K562 (cell line): ENCODE results near the gene FTH1. TPM values are rescaled to one million over a fixed set of nuclear protein-coding genes. Genes with fewer than 3 reads are reported as not detected.

Experiments
- ADNP ChIP-seq: fragments of 200-800 bp; sonication (Bioruptor generic); IDR thresholded peaks from 2 replicates; pipeline ENCODE4 v1.6.1; 2016; ENCODE audit warnings: missing genetic modification characterization, missing compliant biosample characterization
- CBX1 ChIP-seq: sonication (generic); IDR thresholded peaks from 2 replicates; pipeline ENCODE4 v1.6.1; 2016; ENCODE audit warnings: antibody characterized with exemption, low read depth, mild to moderate bottlenecking
- DIDO1 ChIP-seq: fragments of 450-650 bp; IDR thresholded peaks from 2 replicates; pipeline ENCODE4 v1.6.1; 2016; ENCODE audit warnings: low read depth, missing biosample characterization, missing genetic modification characterization
- E2F3 ChIP-seq: fragments of 250-450 bp; sonication (Bioruptor Pico); IDR thresholded peaks from 2 replicates; pipeline ENCODE4 v1.4.0; 2020; ENCODE audit warnings: mild to moderate bottlenecking
- FIP1L1 ChIP-seq: fragments of 200-400 bp; formaldehyde crosslinking; IDR thresholded peaks from 2 replicates; pipeline ENCODE4 v1.6.1; 2018; ENCODE audit warnings: mild to moderate bottlenecking, low read depth, low read length; ENCODE audit not compliant: poor library complexity, severe bottlenecking
- FOXP4 ChIP-seq: sonication (generic); formaldehyde crosslinking; IDR thresholded peaks from 2 replicates; pipeline ENCODE4 v1.8.0; 2022; ENCODE audit warnings: mild to moderate bottlenecking, missing genetic modification reagents, borderline replicate concordance
- HDAC3 ChIP-seq: fragments of 450-650 bp; IDR thresholded peaks from 2 replicates; pipeline ENCODE4 v1.6.1; 2018; ENCODE audit warnings: borderline replicate concordance, mild to moderate bottlenecking, moderate library complexity; ENCODE audit not compliant: partially characterized antibody
- KLF1 ChIP-seq: fragments of 450-650 bp; IDR thresholded peaks from 2 replicates; pipeline ENCODE4 v1.6.1; 2016; ENCODE audit warnings: missing genetic modification characterization, missing compliant biosample characterization
- SIN3A ChIP-seq, 2 experiments: fragments of 150-350 bp in 1 of 2; IDR thresholded peaks; 2 replicates each; pipeline ENCODE4 v1.6.1; 2011 to 2016; ENCODE audit warnings: borderline replicate concordance in 2 of 2, low read depth in 2 of 2, low read length in 2 of 2, mild to moderate bottlenecking in 2 of 2, moderate library complexity in 2 of 2; ENCODE audit not compliant: control insufficient read depth in 1 of 2
- STAT5B ChIP-seq: fragments of 250-450 bp; sonication (Bioruptor Pico); IDR thresholded peaks from 2 replicates; pipeline ENCODE4 v1.8.0; 2021; ENCODE audit warnings: mild to moderate bottlenecking, inconsistent platforms
- TBL1XR1 ChIP-seq, 2 experiments: IDR thresholded peaks; 2 replicates each; pipeline ENCODE4 v1.6.1; 2012; ENCODE audit warnings: improper control_type of control experiment in 2 of 2, low read length in 2 of 2, mild to moderate bottlenecking in 1 of 2
- TGIF2 ChIP-seq: sonication (generic); formaldehyde crosslinking; IDR thresholded peaks from 2 replicates; pipeline ENCODE4 v1.8.1; 2022; ENCODE audit warnings: mild to moderate bottlenecking, missing genetic modification reagents, moderate library complexity
- YY1 ChIP-seq, 3 experiments: IDR thresholded peaks; 2 replicates each; pipeline ENCODE4 v1.6.1; 2011; ENCODE audit warnings: low read length in 2 of 3, mild to moderate bottlenecking in 2 of 3, moderate library complexity in 2 of 3, borderline replicate concordance in 1 of 3, control low read depth in 1 of 3, low read depth in 1 of 3; ENCODE audit not compliant: insufficient read depth in 3 of 3, insufficient replicate concordance in 2 of 3, control insufficient read depth in 1 of 3, insufficient read length in 1 of 3; ENCODE audit errors: extremely low read depth in 1 of 3
- ZNF263 ChIP-seq: sonication (generic); formaldehyde crosslinking; IDR thresholded peaks from 2 replicates; pipeline ENCODE4 v1.8.0; 2022; ENCODE audit warnings: mild to moderate bottlenecking, missing genetic modification reagents, borderline replicate concordance
- ZNF318 ChIP-seq, 2 experiments: fragments of 450-650 bp; IDR thresholded peaks; 2 replicates each; pipeline ENCODE4 v1.6.1; 2016; ENCODE audit warnings: mild to moderate bottlenecking in 2 of 2, borderline replicate concordance in 1 of 2, low read depth in 1 of 2, moderate library complexity in 1 of 2
- polyA plus RNA-seq, 8 experiments: library from polyadenylated mRNA; depleted of rRNA in 4 of 8; stranded (reverse) in 5 of 8; unstranded in 3 of 8; fragments of >200 nt; fragmentation: Nextera tagmentation in 2 of 8; fragmentation: Illumina TruSeq in 1 of 8; extraction: Ambion mirVana in 2 of 8; extraction: Trizol in 1 of 8; gene quantifications; 2 replicates each; pipeline versions ENCODE4 v1.2.1 to v1.2.3, GENCODE V29; 2011 to 2014; ENCODE audit warnings: inconsistent platforms in 1 of 8, missing spikeins in 1 of 8
- total RNA-seq, 7 experiments: library from RNA; depleted of rRNA in 6 of 7; stranded (reverse); fragments of >200 nt in 6 of 7; fragmentation: Illumina TruSeq in 2 of 7; extraction: Trizol in 2 of 7; gene quantifications; 2 replicates each; pipeline versions ENCODE4 v1.2.1 to v1.2.3, GENCODE V29; 2011 to 2021; ENCODE audit warnings: low replicate concordance in 1 of 7

The FTH1 gene
- total and polyA plus RNA-seq, 9 of the 15 experiments (the other 6 are each of a cell fraction or from before 2014, with no cell fraction given), result 370 to 3,146 (median 802) TPM

- TF ChIP-seq FIP1L1, result no peak
- TF ChIP-seq ZNF318 (IDR thresholded peaks at IDR 0.05; ENCODE audit: borderline replicate concordance in 1 of 2, low read depth in 1 of 2), result no peak
- TF ChIP-seq FOXP4, result no peak
- TF ChIP-seq E2F3 (CRISPR knock-in tag), result no peak
- no peak for TF ChIP-seq KLF1 (tag)
- TF ChIP-seq YY1 (IDR thresholded peaks at IDR 0.05; ENCODE audit: borderline replicate concordance in 1 of 3, control insufficient read depth in 1 of 3, extremely low read depth in 1 of 3, insufficient read depth in 3 of 3, insufficient read length in 1 of 3, insufficient replicate concordance in 2 of 3, low read depth in 1 of 3, low read length in 2 of 3), result peak in 1 of 3 experiments; percentile 36
- TF ChIP-seq HDAC3, result no peak
- no peak for TF ChIP-seq ADNP (tag)
- TF ChIP-seq TGIF2, result no peak
- 0 out of 4 replicates have a peak, but pooled peaks of 1 of the 2 experiments have one; percentile 29 for TF ChIP-seq SIN3A (IDR thresholded peaks at IDR 0.05; ENCODE audit: borderline replicate concordance in 2 of 2, control insufficient read depth in 1 of 2, low read depth in 2 of 2, low read length in 2 of 2)
- peak in 1 of 2 experiments; percentile 39; a peak in 1 of 4 replicates for TF ChIP-seq TBL1XR1 (IDR thresholded peaks at IDR 0.05; ENCODE audit: low read length in 2 of 2)
- peak; percentile 4; the same call in 1 of the 2 replicates for TF ChIP-seq ZNF263 (CRISPR knock-in tag)
- no peak for TF ChIP-seq CBX1
- TF ChIP-seq DIDO1 (tag), result no peak
- no peak for TF ChIP-seq STAT5B
Observed at GRCh38 chr11:61918938-61919704, 48.3 kb downstream of the FTH1 start (continued).
